H1 (cell line): ENCODE results near the gene MYNN. TPM values are rescaled to one million over a fixed set of nuclear protein-coding genes. Genes with fewer than 3 reads are reported as not detected.

ENCODE experiments used
- CHD2 ChIP-seq: IDR thresholded peaks from 2 replicates; pipeline ENCODE4 v1.6.1; 2012; ENCODE audit warnings: low read length, improper control_type of control experiment
- HDAC2 ChIP-seq, 2 experiments: fragments of 300-600 bp in 1 of 2; sonication (generic) in 1 of 2; IDR thresholded peaks; 2 replicates each; pipeline ENCODE4 v1.6.1; 2011 to 2012; ENCODE audit warnings: low read depth in 2 of 2, low read length in 2 of 2, mild to moderate bottlenecking in 2 of 2, moderate library complexity in 2 of 2, borderline replicate concordance in 1 of 2, inconsistent platforms in 1 of 2
- JUND ChIP-seq: IDR thresholded peaks from 2 replicates; pipeline ENCODE4 v1.6.1; 2011; ENCODE audit warnings: mild to moderate bottlenecking, improper control_type of control experiment, low read length
- PHF8 ChIP-seq: fragments of 200-600 bp; sonication (generic); conservative IDR thresholded peaks from 2 replicates; pipeline ENCODE4 v1.7.1; 2012; ENCODE audit warnings: low read depth, mild to moderate bottlenecking, inconsistent platforms, low read length, moderate library complexity
- RXRA ChIP-seq: IDR thresholded peaks from 2 replicates; pipeline ENCODE4 v1.6.1; 2011; ENCODE audit warnings: low read depth, mild to moderate bottlenecking, low read length, moderate library complexity; ENCODE audit not compliant: insufficient read depth
- SP2 ChIP-seq: IDR thresholded peaks from 2 replicates; pipeline ENCODE4 v1.6.1; 2012; ENCODE audit warnings: mild to moderate bottlenecking, low read length, inconsistent platforms
- polyA plus RNA-seq, 7 experiments: library from polyadenylated mRNA; depleted of rRNA in 3 of 7; stranded (reverse) in 5 of 7; unstranded in 2 of 7; fragments of >200 nt in 5 of 7; fragments of 200-250 nt in 2 of 7; gene quantifications; 1 replicate in 5 of 7; 2 replicates in 1 of 7; 4 replicates in 1 of 7; pipeline versions ENCODE4 v1.2.1 to v1.2.3, GENCODE V29; 2011 to 2013; ENCODE audit warnings: missing spikeins in 2 of 7, mixed read lengths in 2 of 7
- total RNA-seq: library from RNA; stranded (reverse); fragmentation: NEBNext Ultra II Directional; extraction: Animal tissue kit (Norgen Biotek cat#: 25700); gene quantifications from 2 replicates; pipeline ENCODE4 v1.2.1, GENCODE V29; 2021

Gene MYNN
- total and polyA plus RNA-seq, 2 of the 8 experiments (the other 6 are each of a cell fraction or from before 2014, with no cell fraction given) = 7.3 to 15.2 TPM

DNA sequence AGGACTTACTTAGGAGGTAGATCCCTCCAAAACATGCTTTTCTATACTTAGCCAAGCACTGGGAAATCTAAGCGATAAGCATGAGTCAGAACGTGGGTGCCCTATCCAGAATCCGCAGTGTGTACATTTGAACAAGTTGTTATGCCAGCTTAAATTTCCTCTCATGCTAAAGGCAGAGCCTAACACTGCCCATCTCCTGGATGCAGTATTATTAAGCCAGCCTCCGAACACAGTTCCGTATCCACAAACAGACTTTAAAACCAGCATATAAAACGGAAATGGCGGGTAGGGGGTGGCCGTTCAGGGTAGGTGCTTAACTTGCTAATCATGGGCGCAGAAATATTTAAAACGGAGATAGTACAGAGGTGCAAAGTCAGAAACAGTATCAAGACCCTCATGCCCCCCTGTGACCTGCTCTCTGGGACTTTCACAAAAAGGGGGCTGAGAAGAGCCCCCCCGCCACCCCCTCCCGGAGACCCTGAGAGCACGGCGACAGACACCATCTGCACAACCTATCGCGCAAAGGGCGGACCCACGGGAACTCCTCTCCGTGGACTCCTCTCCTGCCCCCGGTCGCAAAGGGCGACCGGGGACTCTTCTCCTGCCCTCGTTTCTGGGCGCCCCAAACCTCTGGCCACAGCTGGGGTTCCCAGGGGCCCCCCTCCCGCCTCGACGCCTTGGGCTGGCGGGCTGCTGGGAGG, 38.6 kb downstream of the MYNN start (continued):
- TF ChIP-seq JUND = no peak
- no peak for TF ChIP-seq PHF8
- no peak for TF ChIP-seq CHD2
- TF ChIP-seq HDAC2 (IDR thresholded peaks at IDR 0.05; ENCODE audit: borderline replicate concordance in 1 of 2, low read depth in 2 of 2, low read length in 2 of 2) = no peak; a peak in 1 of 4 replicates
- no peak for TF ChIP-seq SP2
- no peak for TF ChIP-seq RXRA
